ENCODE measurements around the gene SUPT3H. TPM values are rescaled to one million over a fixed set of nuclear protein-coding genes. Genes with fewer than 3 reads are reported as not detected.

SUPT3H gene
- total and polyA plus RNA-seq, 2 donors (not counting 1 experiment from before 2014, with no cell fraction given), result 5.5 to 12.4 TPM

DNA sequence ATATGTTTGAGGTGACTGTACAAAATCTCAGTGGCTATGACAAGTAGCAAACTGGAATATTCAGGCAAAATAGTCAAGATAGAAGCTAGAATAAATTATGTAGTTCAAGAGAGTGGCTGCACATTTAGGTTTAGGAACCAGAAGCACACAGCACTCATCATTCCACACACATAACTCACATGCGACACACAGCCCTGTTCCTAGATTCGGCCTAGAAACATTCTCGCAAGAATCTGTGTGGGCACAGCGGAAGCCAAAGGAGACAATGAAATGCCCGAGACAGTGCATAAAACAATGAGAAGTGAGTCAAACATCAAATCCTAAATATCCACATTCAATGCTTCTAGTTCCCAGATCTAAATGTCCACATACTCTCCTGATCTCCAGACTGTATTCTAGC lies 9.5 kb upstream of the SUPT3H start:
- no peak for DNase-seq
- Histone ChIP-seq H3K36me3 (replicated peaks in 1 of 2; ENCODE audit: control extremely low read depth in 1 of 2, control insufficient read depth in 1 of 2, extremely low read depth in 1 of 2, insufficient read depth in 2 of 2, low read length in 1 of 2) (no peaks in the 10 kb centered on the region), H3K79me2 (ENCODE audit: control insufficient read depth, insufficient read depth, low read length) (no peaks in the 10 kb centered on the region), H3K9ac (ENCODE audit: low read length) (no peak overlapping the region), H3K4me3 (ENCODE audit: control extremely low read depth in 1 of 5, extremely low read depth in 1 of 5, insufficient read depth in 1 of 5, low read depth in 2 of 5, low read length in 4 of 5) (no peak overlapping the region), H3K4me2 (replicated peaks; ENCODE audit: low read depth, low read length, poor library complexity, severe bottlenecking) (no peak overlapping the region), H3K27ac (ENCODE audit: low read length in 2 of 2) (no peak overlapping the region), H3K9me3 (ENCODE audit: control extremely low read depth in 1 of 3, control insufficient read depth in 2 of 3, insufficient read depth in 1 of 3, low read length in 2 of 3) (no peaks in the 10 kb centered on the region), H2AFZ (ENCODE audit: insufficient read depth, low read depth, low read length, poor library complexity, severe bottlenecking) (no peak overlapping the region), H4K20me1 (ENCODE audit: control insufficient read depth, insufficient read depth, low read length, poor library complexity, severe bottlenecking) (no peaks in the 10 kb centered on the region), H3K27me3 (replicated peaks in 1 of 4; ENCODE audit: control extremely low read depth in 1 of 4, control insufficient read depth in 3 of 4, insufficient read depth in 4 of 4, low read length in 3 of 4) (no peaks in the 10 kb centered on the region), H3K4me1 (ENCODE audit: control insufficient read depth in 2 of 2, insufficient read depth in 2 of 2, low read length in 2 of 2) (no peaks in the 10 kb centered on the region)
- intact Hi-C loops (cut with micrococcal nuclease), result no loop called here
- no peak overlapping the region for H3K4me3 Mint-ChIP-seq
- H3K27me3 Mint-ChIP-seq, result peaks cover 18% of the 10 kb centered on the region
- no peak for ATAC-seq (ENCODE audit: low read depth)
- 93% methylated on average over 5 of the region's 5 CpGs for WGBS (ENCODE audit: insufficient coverage)
- ChIA-PET POLR2A (no interaction called here), CTCF (no interaction called here)
- no peaks in the 10 kb centered on the region for H3K9me3 Mint-ChIP-seq (ENCODE audit: insufficient read depth)
- H3K27ac Mint-ChIP-seq, result no peak overlapping the region
- H3K4me1 Mint-ChIP-seq, result no peaks in the 10 kb centered on the region
- no peak for TF ChIP-seq CTCF (IDR thresholded peaks at IDR 0.05)
- TF ChIP-seq EZH2 (IDR thresholded peaks at IDR 0.05; ENCODE audit: borderline replicate concordance, insufficient read depth, low read depth, low read length, poor library complexity, severe bottlenecking), result no peak

GRCh38 chr6:45386501-45386900 lies 8.8 kb upstream of the SUPT3H start:
- Mint-ChIP-seq H3K27me3 (peaks cover 18% of the 10 kb centered on the region), H3K4me3 (no peak overlapping the region), H3K4me1 (no peaks in the 10 kb centered on the region), H3K9me3 (ENCODE audit: insufficient read depth) (no peaks in the 10 kb centered on the region), H3K27ac (no peak overlapping the region)
- Histone ChIP-seq H3K9me3 (ENCODE audit: control extremely low read depth in 1 of 3, control insufficient read depth in 2 of 3, insufficient read depth in 1 of 3, low read length in 2 of 3) (no peaks in the 10 kb centered on the region), H3K9ac (ENCODE audit: low read length) (no peak overlapping the region), H3K27ac (ENCODE audit: low read length in 2 of 2) (no peak overlapping the region), H3K27me3 (replicated peaks in 1 of 4; ENCODE audit: control extremely low read depth in 1 of 4, control insufficient read depth in 3 of 4, insufficient read depth in 4 of 4, low read length in 3 of 4) (no peaks in the 10 kb centered on the region), H3K4me2 (replicated peaks; ENCODE audit: low read depth, low read length, poor library complexity, severe bottlenecking) (no peak overlapping the region), H3K4me1 (ENCODE audit: control insufficient read depth in 2 of 2, insufficient read depth in 2 of 2, low read length in 2 of 2) (no peaks in the 10 kb centered on the region), H2AFZ (ENCODE audit: insufficient read depth, low read depth, low read length, poor library complexity, severe bottlenecking) (no peak overlapping the region), H3K36me3 (replicated peaks in 1 of 2; ENCODE audit: control extremely low read depth in 1 of 2, control insufficient read depth in 1 of 2, extremely low read depth in 1 of 2, insufficient read depth in 2 of 2, low read length in 1 of 2) (no peaks in the 10 kb centered on the region), H3K4me3 (ENCODE audit: control extremely low read depth in 1 of 5, extremely low read depth in 1 of 5, insufficient read depth in 1 of 5, low read depth in 2 of 5, low read length in 4 of 5) (no peak overlapping the region), H4K20me1 (ENCODE audit: control insufficient read depth, insufficient read depth, low read length, poor library complexity, severe bottlenecking) (no peaks in the 10 kb centered on the region), H3K79me2 (ENCODE audit: control insufficient read depth, insufficient read depth, low read length) (no peaks in the 10 kb centered on the region)
- intact Hi-C loops (cut with micrococcal nuclease), result no loop called here
- TF ChIP-seq CTCF (IDR thresholded peaks at IDR 0.05), result no peak
- TF ChIP-seq EZH2 (IDR thresholded peaks at IDR 0.05; ENCODE audit: borderline replicate concordance, insufficient read depth, low read depth, low read length, poor library complexity, severe bottlenecking), result no peak
- ATAC-seq (ENCODE audit: low read depth) (no peak), DNase-seq (no peak)
- ChIA-PET POLR2A (no interaction called here), CTCF (no interaction called here)
- WGBS (ENCODE audit: insufficient coverage), result 85% methylated on average over 3 of the region's 3 CpGs

All from B cell (primary cell).